Astrocyte (in vitro differentiated cells and primary cell): ENCODE measurements around the gene DNAJC22. TPM values are rescaled to one million over a fixed set of nuclear protein-coding genes. Genes with fewer than 3 reads are reported as not detected.

ENCODE experiments used
- DNase-seq: peaks from one replicate; pipeline ENCODE4 v3.0.0-alpha.2; 2010; ENCODE audit warnings: low read depth
- FAIRE-seq: peaks from 2 replicates; lab custom pipeline; 2011; peaks lifted over from hg19 to GRCh38; lab: Jason Lieb, UNC
- H2AFZ ChIP-seq: 2 replicates; pipeline ENCODE4 v1.6.0; 2012; ENCODE audit warnings: low read depth, low read length, inconsistent platforms
- H3K27ac ChIP-seq: 2 replicates; pipeline ENCODE4 v1.5.1; 2011; ENCODE audit warnings: low read depth, low read length, inconsistent platforms
- H3K27me3 ChIP-seq: 2 replicates; pipeline ENCODE4 v1.6.0; 2011; ENCODE audit warnings: low read length, inconsistent platforms; ENCODE audit not compliant: insufficient read depth
- H3K36me3 ChIP-seq: 2 replicates; pipeline ENCODE4 v1.5.1; 2011; ENCODE audit warnings: low read length, inconsistent platforms; ENCODE audit not compliant: insufficient read depth
- H3K4me1 ChIP-seq: 2 replicates; pipeline ENCODE4 v1.5.1; 2011; ENCODE audit warnings: low read length, inconsistent platforms; ENCODE audit not compliant: insufficient read depth
- H3K4me2 ChIP-seq: 2 replicates; pipeline ENCODE4 v1.6.0; 2012; ENCODE audit warnings: low read length, inconsistent platforms
- H3K4me3 ChIP-seq: 2 replicates; pipeline ENCODE4 v1.5.1; 2011; ENCODE audit warnings: low read depth, mild to moderate bottlenecking, low read length, inconsistent platforms; ENCODE audit not compliant: insufficient read depth
- H3K79me2 ChIP-seq: 2 replicates; pipeline ENCODE4 v1.6.0; 2012; ENCODE audit warnings: mild to moderate bottlenecking, low read length, inconsistent platforms; ENCODE audit not compliant: insufficient read depth
- H3K9ac ChIP-seq: 2 replicates; pipeline ENCODE4 v1.6.0; 2012; ENCODE audit warnings: mild to moderate bottlenecking, low read length, inconsistent platforms
- H3K9me3 ChIP-seq: 2 replicates; pipeline ENCODE4 v1.5.1; 2012; ENCODE audit warnings: low read depth, mild to moderate bottlenecking, low read length, inconsistent platforms; ENCODE audit not compliant: insufficient read depth
- H4K20me1 ChIP-seq: 2 replicates; pipeline ENCODE4 v1.6.0; 2012; ENCODE audit warnings: low read length, inconsistent platforms; ENCODE audit not compliant: insufficient read depth
- H3K27ac Mint-ChIP-seq: one replicate; pipeline ENCODE4 v1.8.0; 2021; ENCODE audit warnings: mild to moderate bottlenecking, mixed read lengths; ENCODE audit not compliant: unreplicated experiment
- H3K27me3 Mint-ChIP-seq: one replicate; pipeline ENCODE4 v1.8.0; 2021; ENCODE audit warnings: low read depth, mixed read lengths; ENCODE audit not compliant: unreplicated experiment
- H3K36me3 Mint-ChIP-seq: one replicate; pipeline ENCODE4 v1.8.0; 2021; ENCODE audit warnings: low read depth, mixed read lengths; ENCODE audit not compliant: unreplicated experiment
- H3K4me1 Mint-ChIP-seq: one replicate; pipeline ENCODE4 v1.8.0; 2021; ENCODE audit warnings: low read depth, mixed read lengths; ENCODE audit not compliant: unreplicated experiment
- H3K4me3 Mint-ChIP-seq: one replicate; pipeline ENCODE4 v1.8.0; 2021; ENCODE audit warnings: mild to moderate bottlenecking, moderate library complexity, mixed read lengths; ENCODE audit not compliant: unreplicated experiment
- H3K9me3 Mint-ChIP-seq: one replicate; pipeline ENCODE4 v1.8.0; 2021; ENCODE audit warnings: mild to moderate bottlenecking, mixed read lengths; ENCODE audit not compliant: unreplicated experiment
- CTCF ChIP-seq: IDR thresholded peaks from 2 replicates; pipeline ENCODE4 v1.5.1; 2011; ENCODE audit warnings: low read depth, mild to moderate bottlenecking, inconsistent platforms, low read length, moderate library complexity; ENCODE audit not compliant: insufficient read depth
- EZH2 ChIP-seq: IDR thresholded peaks from 2 replicates; pipeline ENCODE4 v1.6.1; 2012; ENCODE audit warnings: mild to moderate bottlenecking, low read length, inconsistent platforms; ENCODE audit not compliant: insufficient read depth
- total RNA-seq: library from RNA; stranded (reverse); gene quantifications from 2 replicates; pipeline ENCODE4 v1.2.1, GENCODE V29; 2021

Gene DNAJC22
- total RNA-seq, 1 donor from 2014 or later = 0.52 TPM

DNA sequence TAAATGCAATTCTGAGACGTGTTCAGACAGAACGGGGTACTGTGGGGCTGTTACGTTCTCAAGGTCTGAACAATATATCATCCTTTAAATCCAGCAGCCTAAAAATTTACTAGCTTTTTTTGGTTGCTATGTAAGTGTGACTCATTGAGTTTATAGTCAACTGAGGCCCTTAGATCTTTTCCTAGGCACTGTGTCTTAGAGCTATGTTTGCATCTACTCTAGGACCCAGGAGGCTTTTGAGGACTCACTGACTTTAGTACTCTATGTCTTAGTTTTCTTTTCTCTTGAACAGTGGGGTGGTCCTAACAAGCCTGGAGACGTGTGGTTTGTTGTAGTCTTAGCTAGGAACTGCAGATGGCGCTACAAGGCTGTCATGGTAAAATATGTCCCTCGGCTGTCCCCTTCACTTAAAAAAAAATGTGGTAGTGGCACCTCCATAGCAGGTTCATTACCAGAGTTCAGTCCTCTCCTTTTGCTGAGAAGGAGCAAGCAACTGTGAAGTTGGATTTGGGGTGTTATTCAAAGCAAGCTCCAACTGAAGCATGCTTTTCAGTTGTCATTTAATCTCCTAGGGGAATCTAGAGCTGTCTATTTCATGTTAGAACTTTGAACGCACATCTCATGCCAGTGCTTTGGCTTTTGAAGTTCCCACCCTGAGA lies 11.9 kb downstream of the DNAJC22 start:
- FAIRE-seq (no peak), DNase-seq (no peak)
- no peak overlapping the region for H3K4me3 Mint-ChIP-seq
- Histone ChIP-seq H3K36me3 (no peaks in the 10 kb centered on the region), H3K4me1 (peaks cover 6% of the 10 kb centered on the region), H3K27me3 (no peaks in the 10 kb centered on the region), H3K4me3 (no peak overlapping the region), H4K20me1 (no peaks in the 10 kb centered on the region), H3K4me2 (peak overlapping the region; percentile 24), H3K9ac (no peak overlapping the region), H3K9me3 (no peaks in the 10 kb centered on the region), H2AFZ (no peak overlapping the region), H3K27ac (no peak overlapping the region), H3K79me2 (no peaks in the 10 kb centered on the region)
- H3K27me3 Mint-ChIP-seq = peaks cover 7% of the 10 kb centered on the region
- H3K36me3 Mint-ChIP-seq = no peaks in the 10 kb centered on the region
- TF ChIP-seq CTCF (peak; percentile 84), EZH2 (no peak)
- H3K4me1 Mint-ChIP-seq = no peaks in the 10 kb centered on the region
- H3K27ac Mint-ChIP-seq = no peak overlapping the region
- H3K9me3 Mint-ChIP-seq = no peaks in the 10 kb centered on the region

- no peaks in the 10 kb centered on the region for H3K27me3 ChIP-seq
- no peaks in the 10 kb centered on the region for H3K4me1 Mint-ChIP-seq
- no peaks in the 10 kb centered on the region for H3K9me3 Mint-ChIP-seq
- FAIRE-seq (no peak), DNase-seq (no peak)
- H3K36me3 Mint-ChIP-seq = no peaks in the 10 kb centered on the region
- no peak overlapping the region for H2AFZ ChIP-seq
- no peaks in the 10 kb centered on the region for H4K20me1 ChIP-seq
- peaks cover 8% of the 10 kb centered on the region for H3K4me1 ChIP-seq
- H3K4me3 Mint-ChIP-seq = no peak overlapping the region
- H3K27me3 Mint-ChIP-seq = peaks cover 4% of the 10 kb centered on the region
- no peak overlapping the region for H3K4me3 ChIP-seq
- H3K27ac Mint-ChIP-seq = no peak overlapping the region
- TF ChIP-seq EZH2 (no peak), CTCF (no peak)
- no peak overlapping the region for H3K9ac ChIP-seq
- no peak overlapping the region for H3K4me2 ChIP-seq
- no peaks in the 10 kb centered on the region for H3K79me2 ChIP-seq
- H3K36me3 ChIP-seq = no peaks in the 10 kb centered on the region
- no peaks in the 10 kb centered on the region for H3K9me3 ChIP-seq
- H3K27ac ChIP-seq = no peak overlapping the region
These were observed 13.0 kb downstream of the DNAJC22 start for GRCh38 chr12:49359671-49360070.

DNA sequence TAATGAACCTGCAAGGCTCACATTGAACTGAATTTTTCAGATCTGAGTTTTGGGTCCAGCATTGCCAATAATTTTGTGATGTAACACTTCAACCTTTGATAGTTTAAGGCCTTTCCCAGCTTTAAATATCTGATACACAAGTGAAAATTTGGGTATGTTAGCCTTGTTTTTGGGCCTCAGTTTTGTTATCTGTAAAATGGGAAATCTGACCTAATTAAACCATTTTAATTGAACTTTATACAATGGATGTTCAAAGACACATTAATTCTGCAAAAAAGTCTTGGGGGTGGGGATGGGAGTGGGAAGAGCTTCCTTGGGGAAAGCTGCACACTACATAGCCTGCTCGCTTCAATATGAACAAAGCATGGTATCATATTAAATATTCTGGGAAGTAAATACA lies 15.4 kb downstream of the DNAJC22 start:
- H3K27ac ChIP-seq = no peak overlapping the region
- no peak overlapping the region for H3K4me2 ChIP-seq
- peaks cover 19% of the 10 kb centered on the region for H3K4me1 ChIP-seq
- no peak overlapping the region for H3K9ac ChIP-seq
- Mint-ChIP-seq H3K9me3 (no peaks in the 10 kb centered on the region), H3K4me1 (peaks cover 1% of the 10 kb centered on the region), H3K27me3 (no peaks in the 10 kb centered on the region), H3K36me3 (no peaks in the 10 kb centered on the region), H3K4me3 (no peak overlapping the region), H3K27ac (no peak overlapping the region)
- DNase-seq (no peak), FAIRE-seq (no peak)
- H4K20me1 ChIP-seq = no peaks in the 10 kb centered on the region
- no peak overlapping the region for H3K4me3 ChIP-seq
- no peaks in the 10 kb centered on the region for H3K9me3 ChIP-seq
- TF ChIP-seq EZH2 (no peak), CTCF (no peak)
- H3K79me2 ChIP-seq = no peaks in the 10 kb centered on the region
- no peaks in the 10 kb centered on the region for H3K36me3 ChIP-seq
- no peak overlapping the region for H2AFZ ChIP-seq
- no peaks in the 10 kb centered on the region for H3K27me3 ChIP-seq
